HAP-1 (cell line): Measurements from ENCODE around the gene ATP6V1F.
A peak's percentile ranks its signal among the peaks of the same experiment; 100 is the strongest.

Experiments
- DNase-seq, 2 experiments: peaks; one replicate each; pipeline ENCODE4 v3.0.0-alpha.2; 2016 to 2020; ENCODE audit warnings: low spot score in 2 of 2
- H3K27me3 ChIP-seq: fragments of 250-450 bp; sonication (Bioruptor Pico); 2 replicates; pipeline ENCODE4 v1.5.1; 2020; ENCODE audit warnings: low read depth, mild to moderate bottlenecking, moderate library complexity
- H3K36me3 ChIP-seq: fragments of 250-450 bp; sonication (Bioruptor Pico); replicated peaks from 2 replicates; pipeline ENCODE4 v1.5.1; 2020; ENCODE audit warnings: mild to moderate bottlenecking
- H3K4me1 ChIP-seq: fragments of 250-450 bp; sonication (Bioruptor Pico); 2 replicates; pipeline ENCODE4 v1.5.1; 2020; ENCODE audit warnings: mild to moderate bottlenecking
- H3K4me3 ChIP-seq: fragments of 250-450 bp; sonication (Bioruptor Pico); 2 replicates; pipeline ENCODE4 v1.5.1; 2020; ENCODE audit warnings: mild to moderate bottlenecking, moderate library complexity
- H3K9me3 ChIP-seq: fragments of 250-450 bp; sonication (Bioruptor Pico); 2 replicates; pipeline ENCODE4 v1.5.1; 2020; ENCODE audit warnings: mild to moderate bottlenecking, moderate library complexity
- in situ Hi-C: fragments of 300-500 bp; cut with MboI; formaldehyde crosslinking; loops from 3 replicates; pipeline ENCODE4 v1.14.3; 2020; ENCODE audit warnings: low sequenced_read_pairs, inconsistent platforms, mixed read lengths

The ATP6V1F gene, protein sequence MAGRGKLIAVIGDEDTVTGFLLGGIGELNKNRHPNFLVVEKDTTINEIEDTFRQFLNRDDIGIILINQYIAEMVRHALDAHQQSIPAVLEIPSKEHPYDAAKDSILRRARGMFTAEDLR

DNA sequence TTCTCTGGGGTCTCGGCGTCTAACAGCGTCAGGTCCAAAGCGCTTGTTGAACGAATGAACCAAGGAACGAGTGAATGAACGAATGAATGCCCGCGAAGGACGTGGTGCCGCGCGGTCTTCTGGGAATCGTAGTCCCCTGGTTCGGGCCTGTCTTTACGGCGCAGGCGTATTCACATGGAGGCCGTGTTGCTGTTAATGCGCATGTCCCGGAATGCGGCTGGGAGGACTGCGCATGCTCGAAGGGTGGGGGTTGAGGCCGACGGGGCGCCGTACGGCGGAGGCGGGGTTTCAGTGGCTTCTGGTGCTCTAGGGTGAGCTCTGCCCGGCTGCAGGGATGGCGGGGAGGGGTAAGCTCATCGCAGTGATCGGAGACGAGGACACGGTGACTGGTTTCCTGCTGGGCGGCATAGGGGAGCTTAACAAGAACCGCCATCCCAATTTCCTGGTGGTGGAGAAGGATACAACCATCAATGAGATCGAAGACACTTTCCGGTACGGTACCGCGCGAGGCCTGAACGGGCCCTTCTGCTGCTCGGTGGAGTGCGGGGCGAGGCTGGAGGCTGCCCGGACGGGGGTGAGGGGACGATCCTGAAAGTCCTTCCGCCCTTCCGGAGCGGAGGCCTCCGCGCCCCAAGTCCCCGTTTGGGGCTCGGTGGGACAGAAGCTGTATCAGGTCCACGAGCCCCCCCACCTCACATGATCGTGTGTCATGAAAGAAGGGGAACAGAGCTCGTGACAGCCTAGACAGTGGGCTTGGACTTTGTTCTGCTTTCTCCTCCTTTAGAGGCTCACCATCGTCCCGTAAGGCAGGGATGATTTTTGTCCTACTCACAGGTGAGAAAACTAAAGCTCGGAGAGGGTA, at the start of gene ATP6V1F:
ATP6V1F (plus strand) TSS at position 286 of the 862 bp plus-strand sequence; CDS start at position 335, 49 bp downstream.
- H3K36me3 ChIP-seq: peaks cover 10% of the 10 kb centered on the region
- DNase-seq: peak; percentile 96 to 99
- no peaks in the 10 kb centered on the region for H3K9me3 ChIP-seq
- H3K27me3 ChIP-seq: no peaks in the 10 kb centered on the region
- in situ Hi-C loops: no loop called here
- H3K4me3 ChIP-seq: peak within 1 kb of the TSS; percentile 68
- peaks cover 6% of the 10 kb centered on the region; the same call in 1 of the 2 replicates for H3K4me1 ChIP-seq

GRCh38 chr7:128814499-128814898, 48.2 kb upstream of the ATP6V1F start:
- Histone ChIP-seq H3K4me1 (no peaks in the 10 kb centered on the region; the same call in 1 of the 2 replicates), H3K4me3 (no peak overlapping the region), H3K27me3 (no peaks in the 10 kb centered on the region), H3K36me3 (no peaks in the 10 kb centered on the region), H3K9me3 (no peaks in the 10 kb centered on the region)
- no peak for DNase-seq
- in situ Hi-C loops: no loop called here

GRCh38 chr7:128815289-128815942, 47.2 kb upstream of the ATP6V1F start:
- no peaks in the 10 kb centered on the region for H3K27me3 ChIP-seq
- no peaks in the 10 kb centered on the region for H3K9me3 ChIP-seq
- H3K4me3 ChIP-seq: no peak overlapping the region
- in situ Hi-C loops: no loop called here
- H3K4me1 ChIP-seq: no peaks in the 10 kb centered on the region; the same call in 1 of the 2 replicates
- DNase-seq: no peak
- no peaks in the 10 kb centered on the region for H3K36me3 ChIP-seq

DNA sequence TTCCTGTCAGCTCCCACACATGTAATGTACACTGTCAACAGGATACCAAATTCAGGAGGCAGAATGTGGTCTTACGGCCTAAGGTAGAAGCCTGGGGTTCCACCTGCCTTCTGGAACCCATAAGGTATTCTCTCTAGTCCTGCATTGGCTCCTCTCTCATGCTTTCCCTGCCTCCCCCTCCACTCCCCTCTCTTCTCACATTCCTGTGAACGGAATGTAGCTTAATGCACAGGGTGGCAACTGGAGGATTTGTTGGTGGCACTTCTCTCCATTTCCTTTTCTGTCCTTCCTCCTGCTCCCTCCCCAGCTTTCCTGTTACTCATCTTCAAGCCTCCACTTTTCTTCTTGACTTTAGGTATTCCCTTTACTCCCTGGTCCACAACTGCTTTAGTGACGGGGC, 44.0 kb upstream of the ATP6V1F start:
- DNase-seq: no peak
- Histone ChIP-seq H3K4me3 (no peak overlapping the region), H3K36me3 (no peaks in the 10 kb centered on the region), H3K9me3 (no peaks in the 10 kb centered on the region), H3K27me3 (no peaks in the 10 kb centered on the region), H3K4me1 (no peaks in the 10 kb centered on the region)
- in situ Hi-C loops: no loop called here

DNA sequence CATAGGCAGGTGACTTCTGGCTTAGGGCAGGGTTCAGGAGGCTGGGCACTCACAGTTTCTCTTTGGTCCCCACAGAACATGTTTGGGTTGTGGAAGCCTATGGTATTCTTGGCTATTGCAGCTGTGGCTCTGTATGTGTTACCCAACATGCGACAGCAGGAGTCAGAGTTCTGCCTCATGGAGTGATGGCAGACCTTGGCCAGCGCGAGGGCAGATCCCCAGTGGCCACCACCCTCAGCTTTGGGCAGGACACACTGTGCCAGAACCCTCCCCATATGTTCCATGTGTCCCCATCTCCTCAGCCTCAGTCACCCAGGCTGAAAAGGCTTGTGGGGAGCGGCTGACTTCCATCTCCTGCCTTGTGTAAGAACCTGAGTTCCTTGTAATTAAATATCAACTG, 40.9 kb upstream of the ATP6V1F start:
- in situ Hi-C loops: no loop called here
- DNase-seq: no peak
- Histone ChIP-seq H3K27me3 (no peaks in the 10 kb centered on the region), H3K4me1 (no peaks in the 10 kb centered on the region), H3K36me3 (no peaks in the 10 kb centered on the region), H3K4me3 (no peak overlapping the region), H3K9me3 (no peaks in the 10 kb centered on the region)

GRCh38 chr7:128826512-128826911, 36.1 kb upstream of the ATP6V1F start:
- Histone ChIP-seq H3K36me3 (no peaks in the 10 kb centered on the region), H3K4me1 (peaks cover 10% of the 10 kb centered on the region), H3K27me3 (no peaks in the 10 kb centered on the region), H3K4me3 (no peak overlapping the region), H3K9me3 (no peaks in the 10 kb centered on the region)
- no peak for DNase-seq
- in situ Hi-C loops: no loop called here

- in situ Hi-C loops: no loop called here
- no peaks in the 10 kb centered on the region for H3K9me3 ChIP-seq
- peaks cover 13% of the 10 kb centered on the region for H3K4me1 ChIP-seq
- H3K27me3 ChIP-seq: no peaks in the 10 kb centered on the region
- no peaks in the 10 kb centered on the region for H3K36me3 ChIP-seq
- H3K4me3 ChIP-seq: no peak overlapping the region
- no peak for DNase-seq
These were observed 35.8 kb upstream of the ATP6V1F start for GRCh38 chr7:128826916-128827247.

DNA sequence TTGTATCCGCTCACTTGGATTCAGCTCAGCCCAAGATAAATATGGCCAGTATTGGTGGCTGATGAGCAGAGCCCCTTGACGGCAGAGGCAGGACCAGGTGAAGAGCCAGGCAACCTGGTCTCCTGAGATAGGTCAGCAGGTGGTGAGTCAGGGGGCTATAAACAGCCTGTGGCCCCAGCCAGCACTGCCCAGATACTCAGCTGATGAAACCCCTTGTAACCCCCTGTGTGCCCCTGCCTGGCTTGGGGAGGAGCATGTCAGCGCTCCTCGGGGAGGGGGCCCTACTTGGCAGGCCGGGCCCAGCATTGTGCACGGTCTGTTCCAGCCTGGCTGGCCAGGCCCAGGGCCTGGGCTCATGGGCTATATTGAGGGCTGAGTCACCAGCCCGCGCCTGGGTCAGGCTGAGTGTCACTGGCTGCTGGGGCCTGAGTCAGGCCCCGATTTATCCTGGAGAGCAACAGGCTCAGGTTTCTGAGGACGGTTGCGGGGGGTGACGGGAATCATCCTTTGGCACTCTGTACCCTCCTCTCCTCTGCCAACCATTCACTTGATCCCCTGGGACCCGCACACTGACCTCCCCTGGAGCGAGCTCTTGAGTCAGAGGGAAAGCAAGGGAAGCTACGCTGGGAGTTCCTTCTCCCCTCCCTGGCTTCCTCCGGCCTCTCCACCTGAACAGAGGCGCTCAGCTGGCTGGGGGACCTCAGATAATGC, 35.3 kb upstream of the ATP6V1F start:
- no peak for DNase-seq
- Histone ChIP-seq H3K9me3 (no peaks in the 10 kb centered on the region), H3K4me1 (peaks cover 16% of the 10 kb centered on the region), H3K4me3 (no peak overlapping the region), H3K36me3 (no peaks in the 10 kb centered on the region), H3K27me3 (no peaks in the 10 kb centered on the region)
- in situ Hi-C loops: no loop called here

GRCh38 chr7:128827971-128828711, 34.5 kb upstream of the ATP6V1F start:
- no peaks in the 10 kb centered on the region for H3K9me3 ChIP-seq
- H3K4me1 ChIP-seq: peaks cover 23% of the 10 kb centered on the region
- in situ Hi-C loops: no loop called here
- no peaks in the 10 kb centered on the region for H3K27me3 ChIP-seq
- no peak overlapping the region for H3K4me3 ChIP-seq
- DNase-seq: no peak
- no peaks in the 10 kb centered on the region; the same call in 1 of the 2 replicates for H3K36me3 ChIP-seq

DNA sequence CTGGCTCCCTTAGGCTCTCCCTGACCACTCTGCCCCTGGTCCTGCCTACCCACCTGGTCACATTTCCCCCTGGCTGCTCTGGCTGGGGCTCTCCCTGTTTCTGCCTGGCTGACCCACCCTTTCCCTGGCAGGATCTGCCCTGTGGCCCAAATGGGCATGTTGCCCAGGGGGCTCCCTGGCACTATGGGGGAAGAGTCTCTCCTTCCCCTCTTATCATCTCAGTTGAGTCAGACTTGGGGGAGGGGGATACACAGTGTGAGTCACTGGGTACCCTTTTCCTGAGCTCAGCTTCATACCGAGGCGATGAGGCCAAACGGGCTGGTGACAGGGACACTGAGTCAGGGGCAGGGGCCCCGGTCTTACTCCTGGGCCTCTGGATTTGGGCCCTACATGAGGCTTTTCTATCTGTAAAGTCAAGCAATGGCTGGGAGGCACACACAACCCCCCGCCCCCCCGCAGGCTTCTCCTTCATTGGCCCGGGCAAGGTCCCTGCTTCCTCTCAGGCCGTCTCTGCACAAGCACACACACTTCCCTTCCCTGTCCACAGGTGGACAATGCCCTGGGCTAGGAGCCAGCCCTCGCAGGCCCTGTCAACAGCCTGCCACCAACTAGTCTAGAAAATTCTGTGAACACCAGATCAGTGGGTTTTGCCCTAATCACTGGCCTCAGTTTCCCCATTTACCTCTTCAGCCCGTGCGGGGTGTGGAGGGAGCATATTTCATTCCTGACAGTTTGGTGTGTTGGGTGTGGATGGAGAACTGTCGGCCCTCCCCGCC, 33.1 kb upstream of the ATP6V1F start:
- DNase-seq: peak in 1 of 2 experiments; percentile 39

DNA sequence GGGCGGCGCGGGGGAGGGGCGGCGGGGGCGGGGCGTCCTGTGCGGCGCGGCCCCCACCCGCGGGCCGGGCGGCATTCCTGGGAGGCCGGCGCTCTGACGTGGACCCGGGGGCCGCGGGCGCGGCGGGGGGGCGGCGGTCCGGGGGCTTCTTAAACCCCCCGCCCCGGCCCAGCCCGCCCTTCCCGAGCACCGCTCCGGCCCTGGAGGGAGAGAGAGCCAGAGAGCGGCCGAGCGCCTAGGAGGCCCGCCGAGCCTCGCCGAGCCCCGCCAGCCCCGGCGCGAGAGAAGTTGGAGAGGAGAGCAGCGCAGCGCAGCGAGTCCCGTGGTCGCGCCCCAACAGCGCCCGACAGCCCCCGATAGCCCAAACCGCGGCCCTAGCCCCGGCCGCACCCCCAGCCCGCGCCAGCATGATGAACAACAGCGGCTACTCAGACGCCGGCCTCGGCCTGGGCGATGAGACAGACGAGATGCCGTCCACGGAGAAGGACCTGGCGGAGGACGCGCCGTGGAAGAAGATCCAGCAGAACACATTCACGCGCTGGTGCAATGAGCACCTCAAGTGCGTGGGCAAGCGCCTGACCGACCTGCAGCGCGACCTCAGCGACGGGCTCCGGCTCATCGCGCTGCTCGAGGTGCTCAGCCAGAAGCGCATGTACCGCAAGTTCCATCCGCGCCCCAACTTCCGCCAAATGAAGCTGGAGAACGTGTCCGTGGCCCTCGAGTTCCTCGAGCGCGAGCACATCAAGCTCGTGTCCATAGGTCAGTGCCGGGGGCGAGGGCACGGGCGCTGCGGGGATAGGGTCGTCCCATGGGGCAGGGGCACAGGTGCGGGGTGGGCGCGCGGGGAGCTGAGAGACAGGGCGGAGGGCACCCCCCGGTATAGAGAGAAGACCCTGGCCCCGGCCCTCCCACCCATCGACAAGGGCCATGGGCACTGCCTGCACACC, 32.2 kb upstream of the ATP6V1F start, which contains the start of gene FLNC:
FLNC (plus strand) TSS at position 176 of the 947 bp plus-strand sequence; CDS start at position 408, 232 bp downstream.
- Histone ChIP-seq H3K4me3 (peak within 1 kb of the TSS; percentile 46), H3K9me3 (no peaks in the 10 kb centered on the region), H3K36me3 (peaks cover 5% of the 10 kb centered on the region), H3K4me1 (peaks cover 23% of the 10 kb centered on the region), H3K27me3 (no peaks in the 10 kb centered on the region)
- in situ Hi-C loops: no loop called here
- DNase-seq: peak in 1 of 2 experiments; percentile 55

More for the DNA sequence above, 33.1 kb upstream of the ATP6V1F start:
- H3K27me3 ChIP-seq: no peaks in the 10 kb centered on the region
- peaks cover 23% of the 10 kb centered on the region for H3K4me1 ChIP-seq
- H3K36me3 ChIP-seq: no peaks in the 10 kb centered on the region; the same call in 1 of the 2 replicates
- peak overlapping the region; percentile 46 for H3K4me3 ChIP-seq
- in situ Hi-C loops: no loop called here
- no peaks in the 10 kb centered on the region for H3K9me3 ChIP-seq
